GM18502 (cell line): Measurements from ENCODE around the gene DIP2C.
"Not testable (repeated sequence)": the region's sequence is repeated elsewhere in the genome, so short reads cannot be mapped to it uniquely, and the experiment has no call there.

Experiments
- ATAC-seq: cut with Tn5 transposase; IDR thresholded peaks from one replicate; pipeline ENCODE4 v1.9.1; 2021; ENCODE audit warnings: mild to moderate bottlenecking; ENCODE audit not compliant: unreplicated experiment, poor library complexity

The DIP2C gene

DNA sequence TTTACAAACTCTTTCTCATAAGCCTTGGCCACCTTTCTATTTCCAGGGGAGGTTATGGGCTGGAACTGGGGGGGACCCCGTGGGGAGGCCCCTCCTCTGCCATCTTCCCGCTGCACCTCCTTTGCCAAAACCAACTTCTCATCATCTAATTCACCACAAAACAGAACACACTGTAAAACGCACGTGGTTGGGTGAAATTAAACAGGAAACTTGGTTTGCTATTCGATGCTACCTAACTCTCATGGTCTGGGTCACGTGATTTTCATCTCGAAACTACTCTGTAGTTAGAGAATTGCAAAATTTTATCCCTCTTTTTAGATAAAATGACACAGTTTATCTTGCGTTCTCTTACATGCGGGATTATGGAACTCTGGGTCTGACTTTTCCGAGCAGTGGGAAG is 312.2 kb downstream of the DIP2C start:
- no peak for ATAC-seq

- no peak for ATAC-seq
These were observed 313.5 kb downstream of the DIP2C start for GRCh38 chr10:375815-376505.

- no peak for ATAC-seq
These were observed 315.1 kb downstream of the DIP2C start for GRCh38 chr10:374354-374753.

- no peak for ATAC-seq
These were observed 315.8 kb downstream of the DIP2C start for GRCh38 chr10:373526-374309.

GRCh38 chr10:373015-373414 is 316.5 kb downstream of the DIP2C start:
- no peak for ATAC-seq

DNA sequence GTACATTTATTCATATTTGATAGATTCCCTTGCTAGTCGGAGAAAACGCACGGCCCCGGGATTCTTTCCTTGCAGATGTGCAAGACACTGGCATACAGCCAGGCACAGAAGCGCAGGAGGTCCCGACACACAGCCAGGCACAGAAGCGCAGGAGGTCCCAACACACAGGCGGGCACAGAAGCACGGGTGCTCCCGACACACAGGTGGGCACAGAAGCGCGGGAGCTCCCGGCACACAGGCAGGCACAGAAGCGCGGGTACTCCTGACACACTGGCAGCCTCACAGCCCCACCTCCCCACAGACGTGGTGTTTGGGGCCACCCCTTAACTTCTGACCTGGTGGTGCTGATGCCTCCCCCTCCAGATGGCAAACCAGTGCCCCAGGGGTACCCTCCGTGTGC is 316.9 kb downstream of the DIP2C start:
- ATAC-seq, result no peak

- ATAC-seq, result no peak
These were observed 318.0 kb downstream of the DIP2C start for GRCh38 chr10:371515-371914.

GRCh38 chr10:370449-370825 is 319.0 kb downstream of the DIP2C start:
- ATAC-seq, result no peak

- no peak for ATAC-seq
These were observed 319.6 kb downstream of the DIP2C start for GRCh38 chr10:369684-370448.

DNA sequence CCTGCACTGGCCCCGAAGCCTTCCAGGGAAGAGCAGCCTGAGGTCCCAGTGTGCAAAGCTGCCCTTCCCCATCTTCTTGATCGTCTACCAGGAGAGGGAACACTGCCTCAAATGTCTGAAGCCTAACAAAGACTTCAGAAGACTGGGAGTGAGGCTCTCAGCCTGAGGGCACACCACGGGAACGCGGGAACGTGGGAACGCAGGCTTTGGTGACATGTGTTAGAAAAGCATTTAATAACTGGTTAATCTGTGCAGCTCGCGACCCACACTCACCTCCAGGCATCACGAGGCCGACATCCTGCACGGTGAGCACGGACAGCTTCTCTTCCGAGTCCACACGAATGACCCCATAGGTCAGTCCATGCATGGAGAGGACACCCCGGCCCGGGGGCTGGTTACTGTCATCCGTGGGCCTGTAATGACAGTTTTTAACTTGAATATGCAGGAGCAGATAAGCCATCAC is 320.2 kb downstream of the DIP2C start:
- no peak for ATAC-seq

GRCh38 chr10:368579-369220 is 320.8 kb downstream of the DIP2C start:
- no peak for ATAC-seq

DNA sequence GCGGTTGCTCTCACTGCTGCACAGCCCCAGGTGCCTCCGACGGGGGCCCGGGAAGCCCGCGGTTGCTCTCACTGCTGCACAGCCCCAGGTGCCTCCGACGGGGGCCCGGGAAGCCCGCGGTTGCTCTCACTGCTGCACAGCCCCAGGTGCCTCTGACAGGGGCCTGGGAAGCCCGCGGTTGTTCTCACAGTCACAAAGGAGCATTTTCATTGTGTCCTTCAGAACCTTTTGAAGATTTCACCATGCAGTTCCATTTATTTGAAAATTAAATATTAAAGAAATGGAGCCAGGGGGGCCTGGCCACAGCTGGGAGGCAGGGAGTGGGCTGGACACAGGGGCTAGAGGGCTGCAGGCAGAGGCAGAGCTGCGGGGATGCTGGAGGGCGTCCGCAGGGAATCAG is 321.4 kb downstream of the DIP2C start:
- not testable (repeated sequence) for ATAC-seq

GRCh38 chr10:367636-368035 is 321.8 kb downstream of the DIP2C start:
- no peak for ATAC-seq

DNA sequence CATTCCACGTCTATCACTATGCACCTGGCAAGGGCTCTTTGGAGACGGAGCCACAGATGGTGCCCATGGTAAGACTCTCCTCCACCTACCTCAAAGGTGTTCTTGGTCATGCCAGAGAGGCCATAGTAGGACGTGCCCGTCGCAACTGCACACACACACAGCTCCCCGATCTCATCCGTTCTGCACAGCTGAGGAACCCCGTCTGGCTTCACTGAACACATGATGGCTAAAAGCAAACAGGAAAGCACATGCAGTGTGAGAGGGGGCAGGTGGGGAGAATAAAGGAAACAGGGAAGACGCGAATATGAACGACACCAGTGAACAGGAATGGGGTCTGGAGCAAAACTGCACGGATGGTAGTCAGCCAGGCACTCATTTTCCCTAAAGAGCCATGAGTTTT is 323.3 kb downstream of the DIP2C start:
- no peak for ATAC-seq

DNA sequence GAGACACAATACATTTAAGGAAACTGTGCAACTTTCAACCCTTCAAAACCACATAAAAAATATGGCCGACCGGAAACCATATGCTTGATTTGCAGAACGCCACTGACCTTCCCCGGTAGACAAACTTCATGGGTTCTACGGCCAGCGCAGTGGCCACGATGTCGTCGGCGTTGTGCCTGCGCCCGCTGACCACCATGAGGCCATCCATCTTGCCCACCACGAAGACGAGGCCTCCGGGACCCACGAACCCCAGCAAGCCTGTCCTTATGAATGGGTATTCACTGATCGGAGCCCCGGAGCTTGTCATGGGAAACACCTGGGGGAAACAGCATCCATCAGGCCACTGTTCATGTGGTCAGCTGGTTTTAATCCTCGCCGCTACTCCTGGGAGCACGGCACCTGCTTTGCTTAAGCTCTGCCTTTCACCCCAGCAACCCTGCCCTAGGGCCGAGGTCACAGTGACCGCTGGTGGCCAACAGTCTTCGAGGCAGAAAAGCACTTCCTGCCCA is 325.1 kb downstream of the DIP2C start:
- no peak for ATAC-seq

GRCh38 chr10:363152-363551 is 326.3 kb downstream of the DIP2C start:
- ATAC-seq, result no peak

- no peak for ATAC-seq
These were observed 328.0 kb downstream of the DIP2C start for GRCh38 chr10:361203-362081.

DNA sequence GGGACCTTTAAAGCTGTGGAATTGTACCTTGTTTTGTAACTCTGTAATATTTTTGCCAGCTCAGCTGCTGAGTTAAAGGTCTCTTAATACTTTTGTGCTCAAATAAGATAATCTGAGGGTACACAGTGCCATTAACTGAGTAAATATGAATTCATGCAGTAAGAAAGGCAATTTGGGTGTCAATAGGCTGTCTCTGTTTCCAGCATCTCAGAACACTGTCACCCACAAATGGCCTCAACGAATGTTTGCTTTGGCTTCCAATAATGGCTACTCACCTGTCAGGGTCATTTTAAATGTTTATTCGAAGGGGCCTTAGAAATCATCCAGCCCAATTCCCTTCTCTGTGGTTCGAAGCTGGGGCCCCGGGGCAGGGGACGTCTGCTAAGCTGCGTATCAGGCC is 328.8 kb downstream of the DIP2C start:
- ATAC-seq, result no peak

- no peak for ATAC-seq
These were observed 329.7 kb downstream of the DIP2C start for GRCh38 chr10:359762-360161.
